Esophagus squamous epithelium (tissue), 5 donors: ENCODE results near the gene CHST8. TPM values are rescaled to one million over a fixed set of nuclear protein-coding genes. Genes with fewer than 3 reads are reported as not detected.

Experiments used
- DNase-seq: peaks from one replicate; lab custom pipeline; 2025; lab: John Stamatoyannopoulos, UW
- H3K27ac ChIP-seq, 4 donors: fragments of 200-600 bp; sonication (generic); one replicate each; pipeline ENCODE4 v1.5.1; 2016 to 2019; ENCODE audit warnings: mild to moderate bottlenecking in 1 of 4
- H3K27me3 ChIP-seq, 4 donors: fragments of 200-600 bp; sonication (generic); 1 replicate in 3 of 4; 2 replicates in 1 of 4; pipeline versions ENCODE4 v1.5.1 to v1.6.0; 2017 to 2021; ENCODE audit warnings: antibody characterized with exemption in 1 of 4
- H3K36me3 ChIP-seq, 3 donors: fragments of 200-600 bp; sonication (generic); one replicate each; pipeline ENCODE4 v1.5.1; 2016 to 2019
- H3K4me1 ChIP-seq, 3 donors: fragments of 200-600 bp; sonication (generic); one replicate each; pipeline ENCODE4 v1.5.1; 2017 to 2019
- H3K4me3 ChIP-seq, 4 donors: fragments of 200-600 bp; sonication (generic); 1 replicate in 3 of 4; 2 replicates in 1 of 4; pipeline ENCODE4 v1.5.1; 2016 to 2019; ENCODE audit warnings: mild to moderate bottlenecking in 2 of 4, moderate library complexity in 1 of 4
- H3K9me3 ChIP-seq, 3 donors: fragments of 200-600 bp; sonication (generic); one replicate each; pipeline ENCODE4 v1.5.1; 2016 to 2019
- CTCF ChIP-seq, 6 experiments: fragments of 450-650 bp in 4 of 6; fragments of 200-600 bp in 2 of 6; sonication (generic) in 2 of 6; IDR thresholded peaks; one replicate each; pipeline ENCODE4 v1.5.1; 2016 to 2019; ENCODE audit warnings: antibody characterized with exemption in 6 of 6, mild to moderate bottlenecking in 4 of 6, moderate library complexity in 4 of 6
- POLR2A ChIP-seq, 4 donors: fragments of 450-650 bp; IDR thresholded peaks; one replicate each; pipeline ENCODE4 v1.6.1; 2017; ENCODE audit warnings: antibody characterized with exemption in 4 of 4, mild to moderate bottlenecking in 4 of 4, moderate library complexity in 3 of 4
- WGBS, 2 donors: methylation state at CpG; one replicate each; pipeline ENCODE4 v1.1.5; 2018; 5-methylcytosine and 5-hydroxymethylcytosine counted together
- intact Hi-C: fragments of 100-400 bp; cut with DNase I; formaldehyde crosslinking; loops from one replicate; pipeline ENCODE4 v1.15.0; 2022
- total RNA-seq, 4 donors: library from RNA; depleted of rRNA; stranded (reverse); fragments of >200 nt; gene quantifications; one replicate each; pipeline ENCODE4 v1.1.0, GENCODE V29; 2016
- donor health status: DM: yes; HTN: yes; CAD: no.

Gene CHST8
- total RNA-seq, 4 donors from 2014 or later, result 0.38 TPM; not detected in 3

- peaks cover 0 to 54% (median 0%) of the 10 kb centered on the region in 4 donors for H3K27me3 ChIP-seq
- TF ChIP-seq POLR2A (IDR thresholded peaks at IDR 0.05) (no peak), CTCF (IDR thresholded peaks at IDR 0.05) (no peak)
- DNase-seq, result no peak
- no peak overlapping the region for H3K4me3 ChIP-seq
- no peaks in the 10 kb centered on the region for H3K9me3 ChIP-seq
- 64 to 71% methylated on average over 4 of the region's 7 CpGs for WGBS, 2 donors
- no peaks in the 10 kb centered on the region for H3K4me1 ChIP-seq
- intact Hi-C loops, result no loop called here
- no peak overlapping the region for H3K27ac ChIP-seq
- H3K36me3 ChIP-seq, result no peaks in the 10 kb centered on the region
These were observed 53.9 kb downstream of the CHST8 start for GRCh38 chr19:33675501-33676124.

GRCh38 chr19:33676999-33677665, 55.4 kb downstream of the CHST8 start:
- 39 to 50% methylated on average over 5 to 7 of the region's 7 CpGs for WGBS, 2 donors
- Histone ChIP-seq H3K4me3 (no peak overlapping the region), H3K9me3 (no peaks in the 10 kb centered on the region), H3K27me3 (peaks cover 0 to 49% (median 0%) of the 10 kb centered on the region in 4 donors), H3K27ac (no peak overlapping the region), H3K36me3 (no peaks in the 10 kb centered on the region), H3K4me1 (no peaks in the 10 kb centered on the region)
- intact Hi-C loops, result no loop called here
- TF ChIP-seq CTCF (IDR thresholded peaks at IDR 0.05), result no peak
- TF ChIP-seq POLR2A (IDR thresholded peaks at IDR 0.05), result no peak
- DNase-seq, result no peak

GRCh38 chr19:33677745-33678426, 56.1 kb downstream of the CHST8 start:
- intact Hi-C loops, result no loop called here
- peaks cover 0 to 49% (median 0%) of the 10 kb centered on the region in 4 donors for H3K27me3 ChIP-seq
- no peak for DNase-seq
- no peaks in the 10 kb centered on the region for H3K36me3 ChIP-seq
- H3K27ac ChIP-seq, result no peak overlapping the region
- H3K4me3 ChIP-seq, result no peak overlapping the region
- no peak for TF ChIP-seq POLR2A (IDR thresholded peaks at IDR 0.05)
- no peak for TF ChIP-seq CTCF (IDR thresholded peaks at IDR 0.05)
- no peaks in the 10 kb centered on the region for H3K9me3 ChIP-seq
- no peaks in the 10 kb centered on the region for H3K4me1 ChIP-seq
- 44 to 70% methylated on average over 4 to 5 of the region's 5 CpGs for WGBS, 2 donors

- TF ChIP-seq CTCF (IDR thresholded peaks at IDR 0.05) (no peak), POLR2A (IDR thresholded peaks at IDR 0.05) (no peak)
- no peaks in the 10 kb centered on the region for H3K36me3 ChIP-seq
- no peak overlapping the region for H3K27ac ChIP-seq
- H3K4me3 ChIP-seq, result no peak overlapping the region
- no peaks in the 10 kb centered on the region for H3K4me1 ChIP-seq
- no peaks in the 10 kb centered on the region for H3K9me3 ChIP-seq
- intact Hi-C loops, result no loop called here
- DNase-seq, result no peak
- peaks cover 0 to 49% (median 0%) of the 10 kb centered on the region in 4 donors for H3K27me3 ChIP-seq
- WGBS, 2 donors, result 76 to 77% methylated on average over 11 to 12 of the region's 12 CpGs
These were observed 57.2 kb downstream of the CHST8 start for GRCh38 chr19:33678796-33679585.
